ENCODE data around the gene LPIN1. TPM values are rescaled to one million over a fixed set of nuclear protein-coding genes. Genes with fewer than 3 reads are reported as not detected.
A peak's percentile ranks its signal among the peaks of the same experiment; 100 is the strongest.

Gene LPIN1
- total and polyA plus RNA-seq, 4 donors = 10.1 to 27.4 (median 13.4) TPM

- no peak for TF ChIP-seq NR2F2 (IDR thresholded peaks at IDR 0.05)
- no peak for TF ChIP-seq HNF4A (conservative IDR thresholded peaks at IDR 0.05)
- no peak for TF ChIP-seq HNF4G (IDR thresholded peaks at IDR 0.05)
- no peak for TF ChIP-seq FOXA2 (IDR thresholded peaks at IDR 0.05)
Measured at GRCh38 chr2:11703700-11704099, 42.7 kb upstream of the LPIN1 start (continued).

GRCh38 chr2:11705063-11705462, 41.4 kb upstream of the LPIN1 start:
- Histone ChIP-seq H3K27ac (ENCODE audit: low read depth in 1 of 2, low read length in 2 of 2) (no peak overlapping the region), H3K27me3 (ENCODE audit: control insufficient read depth in 4 of 4, insufficient read depth in 4 of 4, low read length in 3 of 4) (no peaks in the 10 kb centered on the region), H3K36me3 (ENCODE audit: control insufficient read depth in 4 of 4, insufficient read depth in 3 of 4, low read depth in 1 of 4, low read length in 3 of 4) (no peaks in the 10 kb centered on the region), H3K9ac (ENCODE audit: low read depth in 1 of 2, low read length in 2 of 2) (no peak overlapping the region), H3K4me1 (ENCODE audit: control insufficient read depth in 4 of 4, insufficient read depth in 4 of 4, low read length in 3 of 4) (peaks cover 0 to 9% (median 2%) of the 10 kb centered on the region in 4 donors), H3K4me3 (ENCODE audit: low read depth in 1 of 3, low read length in 3 of 3) (no peak overlapping the region), H3K9me3 (ENCODE audit: control insufficient read depth in 4 of 4, low read length in 3 of 4) (no peaks in the 10 kb centered on the region)
- WGBS = 67% methylated on average over 4 of the region's 4 CpGs
- TF ChIP-seq ATF3 (IDR thresholded peaks at IDR 0.05) (no peak), JUND (IDR thresholded peaks at IDR 0.05) (no peak), TAF1 (conservative IDR thresholded peaks at IDR 0.05) (no peak), HNF4G (IDR thresholded peaks at IDR 0.05) (no peak), YY1 (IDR thresholded peaks at IDR 0.05) (no peak), NR2F2 (IDR thresholded peaks at IDR 0.05) (no peak), SP1 (IDR thresholded peaks at IDR 0.05) (peak; percentile 25), HNF4A (conservative IDR thresholded peaks at IDR 0.05) (peak; percentile 43 to 53), RXRA (IDR thresholded peaks at IDR 0.05) (peak; percentile 42 to 53), EGR1 (IDR thresholded peaks at IDR 0.05; ENCODE audit: low read depth in 2 of 2) (no peak), FOXA2 (IDR thresholded peaks at IDR 0.05) (no peak), RAD21 (IDR thresholded peaks at IDR 0.05) (peak in 1 of 2 donors; percentile 20), GABPA (IDR thresholded peaks at IDR 0.05 in 1 of 2, conservative IDR thresholded peaks at IDR 0.05 in 1 of 2) (no peak), REST (IDR thresholded peaks at IDR 0.05) (no peak), MAX (IDR thresholded peaks at IDR 0.05) (no peak), CTCF (IDR thresholded peaks at IDR 0.05; ENCODE audit: low read depth, low read length, missing input control) (no peak), ZBTB33 (IDR thresholded peaks at IDR 0.05) (no peak), FOXA1 (IDR thresholded peaks at IDR 0.05) (no peak)
- no peak for DNase-seq (ENCODE audit: low spot score)

Data from liver (tissue), 9 donors.